ENCODE results near the gene CAMK2A. TPM values are rescaled to one million over a fixed set of nuclear protein-coding genes. Genes with fewer than 3 reads are reported as not detected.

CAMK2A gene
- total RNA-seq, 3 donors from 2014 or later: 0.46 to 3.0 (median 0.93) TPM

DNA sequence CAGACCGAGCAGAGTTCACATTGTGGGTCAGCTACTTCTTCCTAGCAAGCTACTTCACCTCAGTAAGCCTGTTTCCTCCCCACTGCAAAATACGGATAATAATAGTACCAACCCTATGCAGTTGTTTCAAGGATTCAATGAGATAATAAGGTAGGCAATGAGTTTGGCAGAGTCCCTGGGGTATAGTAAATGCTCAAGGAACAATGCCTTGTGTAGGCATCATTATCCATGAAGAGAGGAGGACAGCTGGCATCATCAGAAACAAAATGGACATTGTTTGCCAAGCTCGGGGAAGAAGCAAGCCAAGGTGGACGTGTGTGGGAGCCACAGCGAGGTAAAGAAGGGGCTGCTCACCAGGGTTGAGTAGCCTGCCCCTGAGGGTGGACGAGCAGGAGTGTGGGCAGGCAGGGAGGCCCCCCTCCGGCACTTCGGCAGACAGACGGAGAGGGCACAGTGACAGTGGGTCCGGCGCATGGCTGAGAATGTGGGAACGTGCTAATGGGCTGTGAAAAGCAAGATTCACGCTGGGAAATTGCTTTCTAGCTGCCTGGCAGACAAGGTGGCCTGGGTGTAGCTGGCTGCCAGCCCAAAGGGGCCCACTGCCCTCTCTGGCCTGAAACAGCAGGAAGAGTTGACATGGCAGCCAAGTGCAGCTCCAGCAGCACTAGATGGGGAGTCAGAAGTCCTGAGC is 10.1 kb downstream of the CAMK2A start:
- no peaks in the 10 kb centered on the region for H3K36me3 ChIP-seq (ENCODE audit: low read depth)
- H3K4me1 ChIP-seq (ENCODE audit: low read depth): no peaks in the 10 kb centered on the region
- intact Hi-C loops (cut with DNase I, micrococcal nuclease): no loop called here
- no peak for ATAC-seq
- TF ChIP-seq, protein P1, sequence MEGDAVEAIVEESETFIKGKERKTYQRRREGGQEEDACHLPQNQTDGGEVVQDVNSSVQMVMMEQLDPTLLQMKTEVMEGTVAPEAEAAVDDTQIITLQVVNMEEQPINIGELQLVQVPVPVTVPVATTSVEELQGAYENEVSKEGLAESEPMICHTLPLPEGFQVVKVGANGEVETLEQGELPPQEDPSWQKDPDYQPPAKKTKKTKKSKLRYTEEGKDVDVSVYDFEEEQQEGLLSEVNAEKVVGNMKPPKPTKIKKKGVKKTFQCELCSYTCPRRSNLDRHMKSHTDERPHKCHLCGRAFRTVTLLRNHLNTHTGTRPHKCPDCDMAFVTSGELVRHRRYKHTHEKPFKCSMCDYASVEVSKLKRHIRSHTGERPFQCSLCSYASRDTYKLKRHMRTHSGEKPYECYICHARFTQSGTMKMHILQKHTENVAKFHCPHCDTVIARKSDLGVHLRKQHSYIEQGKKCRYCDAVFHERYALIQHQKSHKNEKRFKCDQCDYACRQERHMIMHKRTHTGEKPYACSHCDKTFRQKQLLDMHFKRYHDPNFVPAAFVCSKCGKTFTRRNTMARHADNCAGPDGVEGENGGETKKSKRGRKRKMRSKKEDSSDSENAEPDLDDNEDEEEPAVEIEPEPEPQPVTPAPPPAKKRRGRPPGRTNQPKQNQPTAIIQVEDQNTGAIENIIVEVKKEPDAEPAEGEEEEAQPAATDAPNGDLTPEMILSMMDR (IDR thresholded peaks at IDR 0.05): no peak
- H3K4me3 ChIP-seq: no peak overlapping the region
- no peak for DNase-seq
- no peaks in the 10 kb centered on the region for H3K9me3 ChIP-seq

DNA sequence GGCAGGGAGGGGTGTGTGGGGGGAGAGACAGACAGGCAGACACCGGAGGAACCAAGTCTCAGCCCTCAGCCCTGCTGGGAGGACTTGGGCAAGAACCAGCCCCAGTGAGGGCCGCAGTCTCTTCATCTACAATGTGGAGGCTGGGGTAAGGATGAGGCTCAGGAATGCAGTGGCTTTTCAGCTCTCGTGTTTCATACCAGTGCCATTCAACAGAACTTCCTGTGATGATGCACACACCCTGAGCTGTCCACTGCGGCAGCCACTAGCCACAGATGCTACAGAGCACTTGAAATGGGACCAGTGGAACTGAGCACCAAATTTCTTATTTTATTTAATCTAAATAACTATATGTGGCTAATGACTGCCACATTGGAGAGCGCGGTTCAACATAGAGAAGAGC is 10.7 kb downstream of the CAMK2A start:
- H3K4me1 ChIP-seq (ENCODE audit: low read depth): no peaks in the 10 kb centered on the region
- H3K9me3 ChIP-seq: no peaks in the 10 kb centered on the region
- ATAC-seq: no peak
- no peak for DNase-seq
- no peak overlapping the region for H3K4me3 ChIP-seq
- intact Hi-C loops (cut with DNase I, micrococcal nuclease): no loop called here
- no peaks in the 10 kb centered on the region for H3K36me3 ChIP-seq (ENCODE audit: low read depth)
- TF ChIP-seq, protein P1 (IDR thresholded peaks at IDR 0.05): no peak

DNA sequence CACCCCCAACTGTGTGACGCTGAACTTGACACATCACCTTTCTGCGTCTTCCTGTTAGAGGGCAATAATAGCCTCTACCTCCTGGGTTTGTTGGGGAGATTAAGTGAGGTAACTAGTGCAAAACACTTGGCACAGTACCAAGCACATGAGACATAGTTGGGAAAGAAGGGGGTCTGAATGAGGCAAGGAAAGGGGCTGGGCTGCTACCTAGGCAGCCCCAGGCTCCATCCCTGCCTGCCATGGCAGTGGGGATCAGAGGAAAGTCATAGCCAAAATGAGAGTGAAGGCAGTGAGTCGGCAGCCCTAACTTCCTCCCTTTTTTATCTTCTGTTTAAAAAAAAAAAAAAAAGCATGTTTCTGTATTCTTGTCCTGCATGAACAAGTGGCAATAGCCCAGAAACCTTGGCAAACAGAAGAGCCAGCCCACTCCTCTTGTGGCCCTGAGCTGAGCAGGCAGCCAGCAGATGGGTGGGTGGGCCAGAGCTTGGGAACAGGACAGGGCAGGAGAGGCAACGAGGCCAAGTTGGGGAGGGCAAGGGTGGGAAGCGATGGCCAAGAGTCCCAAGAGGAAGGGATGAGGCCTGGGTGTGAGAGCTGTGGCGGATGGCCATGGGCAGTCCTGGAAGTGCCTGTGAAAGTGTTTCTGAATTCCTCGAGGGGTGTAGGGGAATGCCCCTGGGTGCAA is 11.4 kb downstream of the CAMK2A start:
- H3K4me1 ChIP-seq (ENCODE audit: low read depth): no peaks in the 10 kb centered on the region
- intact Hi-C loops (cut with DNase I, micrococcal nuclease): no loop called here
- H3K4me3 ChIP-seq: no peak overlapping the region
- no peak for DNase-seq
- no peaks in the 10 kb centered on the region for H3K9me3 ChIP-seq
- no peak for ATAC-seq
- TF ChIP-seq, protein P1 (IDR thresholded peaks at IDR 0.05): no peak
- no peaks in the 10 kb centered on the region for H3K36me3 ChIP-seq (ENCODE audit: low read depth)

DNA sequence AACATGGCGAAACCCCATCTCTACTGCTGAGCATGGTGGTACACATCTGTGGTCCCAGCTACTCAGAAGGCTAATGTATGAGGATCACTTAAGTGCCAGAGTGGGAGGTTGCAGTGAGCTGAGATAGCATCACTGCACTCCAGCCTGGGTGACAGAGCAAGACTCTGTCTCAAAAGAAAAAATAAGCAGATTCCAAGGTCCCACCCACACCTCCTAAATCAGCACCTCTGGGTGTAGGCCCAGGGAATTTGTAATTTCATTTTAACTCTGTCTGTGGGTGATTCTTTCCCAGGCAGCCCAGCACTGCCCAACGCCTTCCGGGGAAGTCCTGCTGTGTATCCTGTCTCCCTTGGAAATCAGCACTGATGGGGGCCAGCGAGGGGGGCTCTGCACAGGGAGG is 12.5 kb downstream of the CAMK2A start:
- Histone ChIP-seq H3K36me3 (ENCODE audit: low read depth) (no peaks in the 10 kb centered on the region), H3K9me3 (no peaks in the 10 kb centered on the region), H3K4me1 (ENCODE audit: low read depth) (no peaks in the 10 kb centered on the region), H3K4me3 (no peak overlapping the region)
- TF ChIP-seq, protein P1 (IDR thresholded peaks at IDR 0.05): no peak
- ATAC-seq (no peak), DNase-seq (no peak)
- intact Hi-C loops (cut with DNase I, micrococcal nuclease): no loop called here

DNA sequence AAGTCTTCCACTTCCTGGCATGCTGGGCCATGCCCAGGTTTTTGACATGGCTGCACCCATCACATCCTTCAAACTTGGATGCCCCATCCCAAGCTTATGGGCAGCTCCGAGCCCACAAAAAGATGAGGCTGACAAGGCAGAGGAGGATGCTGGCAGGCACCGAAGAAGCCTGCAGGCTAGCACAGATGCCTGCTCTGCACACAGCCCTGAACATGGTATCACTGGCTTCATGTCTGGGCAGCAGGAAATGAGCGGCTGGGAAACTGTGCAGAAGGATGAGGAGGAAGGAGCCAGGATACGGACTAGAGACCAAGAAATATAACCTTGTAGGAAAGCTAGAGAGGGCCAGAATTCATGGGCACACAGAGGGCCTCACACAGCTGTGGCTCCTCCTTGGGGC is 14.8 kb downstream of the CAMK2A start:
- ATAC-seq (no peak), DNase-seq (no peak)
- TF ChIP-seq, protein P1 (IDR thresholded peaks at IDR 0.05): no peak
- no peak overlapping the region for H3K4me3 ChIP-seq
- H3K36me3 ChIP-seq (ENCODE audit: low read depth): no peaks in the 10 kb centered on the region
- no peaks in the 10 kb centered on the region for H3K9me3 ChIP-seq
- no peaks in the 10 kb centered on the region for H3K4me1 ChIP-seq (ENCODE audit: low read depth)
- intact Hi-C loops (cut with DNase I, micrococcal nuclease): no loop called here
